Measurements from ENCODE around the gene RNASEL.
"Not testable (repeated sequence)": the region's sequence is repeated elsewhere in the genome, so short reads cannot be mapped to it uniquely, and the experiment has no call there.

Gene RNASEL

GRCh38 chr1:182549811-182550210 lies 39.2 kb downstream of the RNASEL start:
- H3K27me3 Mint-ChIP-seq (ENCODE audit: low read depth), result peaks cover 10% of the 10 kb centered on the region
- no peak for DNase-seq (ENCODE audit: low spot score)
- no peaks in the 10 kb centered on the region for H3K9me3 Mint-ChIP-seq
- H3K27ac Mint-ChIP-seq, result no peak overlapping the region
- H3K36me3 Mint-ChIP-seq (ENCODE audit: low read depth), result no peaks in the 10 kb centered on the region
- H3K4me3 Mint-ChIP-seq, result no peak overlapping the region
- H3K4me1 Mint-ChIP-seq (ENCODE audit: low read depth), result no peaks in the 10 kb centered on the region

DNA sequence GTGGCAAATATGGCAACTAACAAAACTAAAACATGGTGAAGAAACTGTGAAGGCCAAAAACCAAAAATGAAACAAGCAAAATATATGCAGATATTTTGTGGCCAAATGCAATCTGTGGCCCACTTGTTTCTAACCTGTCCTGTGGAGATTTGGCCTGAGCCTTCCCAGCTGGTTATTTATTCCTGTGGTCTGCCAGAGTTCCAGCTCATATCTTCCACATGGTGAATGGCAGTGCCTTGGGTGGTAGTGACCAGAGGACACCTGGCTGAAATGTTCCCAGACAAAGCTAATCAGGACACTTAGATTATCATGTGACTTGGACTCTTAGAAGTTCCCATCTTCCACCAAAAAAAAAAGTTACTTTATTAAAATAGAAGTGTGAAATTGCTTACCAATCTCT lies 39.7 kb downstream of the RNASEL start:
- Mint-ChIP-seq H3K27me3 (ENCODE audit: low read depth) (peaks cover 12% of the 10 kb centered on the region), H3K4me3 (no peak overlapping the region), H3K36me3 (ENCODE audit: low read depth) (no peaks in the 10 kb centered on the region), H3K9me3 (no peaks in the 10 kb centered on the region), H3K4me1 (ENCODE audit: low read depth) (no peaks in the 10 kb centered on the region), H3K27ac (no peak overlapping the region)
- no peak for DNase-seq (ENCODE audit: low spot score)

GRCh38 chr1:182533896-182534295 lies 55.2 kb downstream of the RNASEL start:
- Mint-ChIP-seq H3K4me1 (ENCODE audit: low read depth) (no peaks in the 10 kb centered on the region), H3K36me3 (ENCODE audit: low read depth) (no peaks in the 10 kb centered on the region), H3K27me3 (ENCODE audit: low read depth) (peaks cover 2% of the 10 kb centered on the region), H3K9me3 (no peaks in the 10 kb centered on the region), H3K27ac (no peak overlapping the region), H3K4me3 (no peak overlapping the region)
- no peak for DNase-seq (ENCODE audit: low spot score)

GRCh38 chr1:182528206-182528605 lies 60.9 kb downstream of the RNASEL start:
- not testable (repeated sequence) for H3K4me3 Mint-ChIP-seq; H3K27me3 Mint-ChIP-seq (ENCODE audit: low read depth); H3K36me3 Mint-ChIP-seq (ENCODE audit: low read depth); H3K4me1 Mint-ChIP-seq (ENCODE audit: low read depth); DNase-seq (ENCODE audit: low spot score); H3K27ac Mint-ChIP-seq
- peaks cover 26% of the 10 kb centered on the region for H3K9me3 Mint-ChIP-seq

- H3K36me3 Mint-ChIP-seq (ENCODE audit: low read depth), result no peaks in the 10 kb centered on the region
- peaks cover 27% of the 10 kb centered on the region for H3K9me3 Mint-ChIP-seq
- no peak overlapping the region for H3K4me3 Mint-ChIP-seq
- peaks cover 2% of the 10 kb centered on the region for H3K27me3 Mint-ChIP-seq (ENCODE audit: low read depth)
- no peaks in the 10 kb centered on the region for H3K4me1 Mint-ChIP-seq (ENCODE audit: low read depth)
- DNase-seq (ENCODE audit: low spot score), result no peak
- H3K27ac Mint-ChIP-seq, result no peak overlapping the region
Measured at GRCh38 chr1:182527680-182528079, 61.4 kb downstream of the RNASEL start.

DNA sequence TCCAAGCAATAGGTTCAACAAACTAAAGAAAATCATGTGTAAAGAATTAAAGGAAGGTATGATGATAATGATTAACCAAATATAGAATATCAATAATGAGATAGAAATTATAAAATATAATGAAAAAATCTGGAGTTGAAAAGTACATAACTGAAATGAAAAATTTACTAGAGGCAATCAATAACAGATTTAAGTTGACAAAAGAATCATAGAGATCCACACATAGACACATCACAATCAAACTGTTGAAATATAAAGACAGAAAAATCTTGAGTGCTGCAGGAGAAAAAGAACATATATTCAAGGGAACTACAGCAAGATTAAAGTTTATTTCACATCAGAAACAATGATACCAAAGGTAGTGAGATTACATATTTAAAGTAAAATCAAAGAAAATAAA lies 63.7 kb downstream of the RNASEL start:
- H3K27ac Mint-ChIP-seq, result no peak overlapping the region
- no peak for DNase-seq (ENCODE audit: low spot score)
- peaks cover 27% of the 10 kb centered on the region for H3K9me3 Mint-ChIP-seq
- no peaks in the 10 kb centered on the region for H3K36me3 Mint-ChIP-seq (ENCODE audit: low read depth)
- no peaks in the 10 kb centered on the region for H3K4me1 Mint-ChIP-seq (ENCODE audit: low read depth)
- H3K27me3 Mint-ChIP-seq (ENCODE audit: low read depth), result peaks cover 5% of the 10 kb centered on the region
- H3K4me3 Mint-ChIP-seq, result no peak overlapping the region
